ENCODE data around the gene MAP1LC3B2.

Gene MAP1LC3B2

DNA sequence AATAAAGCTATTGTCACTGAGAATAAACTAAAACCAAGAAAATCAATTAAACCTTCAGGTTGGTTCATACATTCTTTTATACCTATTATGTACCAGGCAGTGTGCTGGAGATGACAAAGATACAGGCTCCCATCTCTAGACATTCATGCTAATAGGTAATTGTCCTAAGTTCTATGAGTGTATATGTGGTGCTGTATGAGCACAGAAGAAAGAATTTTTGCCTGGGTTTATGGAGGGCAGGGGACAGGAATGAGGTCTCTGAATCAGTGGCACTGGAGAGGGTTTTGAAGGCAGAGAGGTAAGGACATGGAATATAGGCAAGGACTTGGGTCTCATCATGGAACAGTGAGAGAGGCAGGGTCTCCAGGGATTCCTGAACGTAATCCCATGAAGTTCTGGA lies 38.7 kb downstream of the MAP1LC3B2 start:
- DNase-seq: no peak

DNA sequence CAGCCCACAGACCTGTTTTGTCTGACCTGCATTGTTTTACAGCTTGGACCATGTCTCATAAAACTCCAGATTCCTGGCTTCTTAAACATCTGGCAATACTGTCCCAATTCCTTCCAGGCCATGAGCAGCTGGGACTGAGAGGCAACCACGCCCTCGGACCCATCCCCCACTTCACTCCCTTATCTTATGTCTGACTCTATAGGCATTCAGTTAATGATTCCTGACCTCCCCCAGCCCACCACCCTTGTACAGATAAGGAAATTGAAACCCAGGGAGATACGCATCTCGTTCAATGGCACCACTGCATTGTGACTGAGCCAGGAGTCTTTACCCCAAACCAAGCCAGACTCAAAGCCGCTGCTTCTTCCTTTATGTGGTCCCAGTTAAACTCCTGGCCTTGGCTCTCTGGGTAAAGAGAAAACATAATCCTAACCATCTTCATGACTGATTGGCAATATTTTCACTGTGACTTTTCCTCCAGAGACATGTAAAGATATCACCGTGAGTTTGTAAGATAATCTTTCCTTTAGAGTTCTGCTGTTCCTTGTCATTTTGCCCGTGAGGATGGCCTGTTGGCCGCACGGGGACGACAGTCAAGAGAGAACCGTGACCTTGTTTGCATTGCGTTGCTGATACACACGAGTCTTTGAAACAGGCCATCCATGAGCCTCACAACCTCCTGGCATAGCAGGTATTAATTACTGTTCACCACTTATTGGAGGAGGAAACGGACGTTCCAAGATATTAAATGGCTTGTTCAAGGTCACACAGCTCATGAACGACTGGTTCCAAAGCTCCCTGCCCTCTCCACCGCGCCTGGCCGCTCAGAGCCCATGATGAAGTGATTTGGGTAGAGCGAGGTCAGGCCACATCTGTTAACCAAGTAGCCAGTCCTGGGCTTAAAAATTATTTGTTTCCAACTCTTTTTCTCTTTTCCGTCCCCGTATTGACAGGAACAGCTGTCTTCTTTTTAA lies 39.4 kb downstream of the MAP1LC3B2 start:
- no peak for DNase-seq

DNA sequence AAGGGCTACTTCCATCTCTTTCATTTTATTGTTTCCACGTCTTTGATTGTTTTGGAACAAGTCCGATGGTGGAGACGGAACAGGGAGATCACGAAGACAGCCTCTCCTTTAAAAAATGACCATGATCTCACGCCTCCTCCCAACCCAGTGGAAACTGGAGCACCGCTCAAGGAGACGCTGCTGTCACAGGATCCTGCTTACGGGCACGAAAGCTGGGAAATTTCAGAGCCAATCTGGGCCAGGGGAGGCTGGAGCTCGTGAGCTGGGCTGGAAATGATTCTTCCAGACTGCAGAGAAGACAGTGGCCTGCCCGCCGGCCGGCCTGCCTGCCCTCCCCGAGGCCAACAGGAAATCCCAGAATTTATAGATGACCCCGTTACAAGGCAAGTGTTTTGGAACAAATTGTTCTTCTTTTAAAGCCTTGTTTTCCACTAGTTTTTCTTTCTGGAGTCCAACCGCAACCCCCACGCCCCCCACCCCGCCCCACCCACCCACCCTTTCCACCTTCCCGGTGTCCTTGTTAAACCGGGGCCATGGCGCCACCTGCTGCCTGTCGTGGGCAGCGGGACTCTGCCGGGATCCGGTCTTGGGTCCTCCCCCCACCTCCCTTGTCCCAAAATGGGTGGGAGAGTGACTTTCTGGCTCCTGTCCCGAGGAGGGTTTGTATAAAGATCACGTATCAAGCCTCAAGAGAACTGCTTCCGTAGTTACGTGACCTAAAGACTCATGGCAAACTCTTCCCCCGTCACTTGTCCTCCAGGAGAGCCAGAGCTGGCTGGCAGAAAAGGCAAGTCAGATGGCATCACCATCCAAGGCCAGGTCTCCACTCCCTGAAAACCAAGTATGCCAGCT lies 40.3 kb downstream of the MAP1LC3B2 start:
- DNase-seq: peak; percentile 79 to 80

DNA sequence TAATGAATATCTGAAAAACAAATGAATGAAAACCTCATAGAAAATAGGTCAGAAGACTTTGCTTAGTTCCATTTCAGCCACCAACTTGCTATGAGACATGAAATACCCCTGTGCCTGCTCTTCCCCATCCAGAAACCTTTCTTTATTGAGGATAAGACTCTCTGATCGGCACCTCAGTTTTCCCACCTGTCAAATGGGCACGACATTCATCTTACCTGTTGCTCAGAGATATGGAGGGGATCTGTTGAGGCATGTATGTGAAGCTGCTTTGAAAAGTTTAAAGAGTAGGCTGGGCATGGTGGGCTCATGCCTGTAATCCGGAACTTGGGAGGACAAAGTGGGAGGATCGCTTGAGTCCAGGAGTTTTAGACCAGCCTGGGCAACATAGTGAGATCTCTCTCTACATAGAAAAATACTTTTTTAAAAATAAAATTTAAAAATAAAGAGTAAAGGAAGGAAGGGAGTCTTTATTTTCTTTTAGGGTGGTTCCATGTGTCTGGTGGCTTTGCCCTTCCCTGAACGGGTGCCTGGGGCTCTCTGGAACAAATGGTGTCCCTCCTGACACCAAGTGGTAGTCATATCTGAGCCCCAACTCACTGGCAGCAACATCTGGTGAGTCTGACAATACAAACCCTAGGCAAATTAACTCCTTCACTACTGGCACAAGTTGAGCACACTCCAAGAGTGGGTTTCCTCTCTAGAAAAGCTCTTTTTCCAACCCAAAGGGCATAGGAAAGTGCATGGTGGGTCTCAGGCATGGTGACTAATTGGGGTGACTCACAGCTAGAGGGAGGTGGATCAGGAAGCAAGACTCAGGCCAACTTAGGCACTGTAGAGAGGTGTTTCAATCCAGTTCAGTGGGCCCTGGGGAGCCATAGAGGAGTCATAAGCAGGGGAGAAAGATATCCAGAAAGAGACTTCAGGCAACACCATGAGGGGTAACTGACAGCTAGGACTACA lies 42.1 kb downstream of the MAP1LC3B2 start:
- peak in 1 of 2 experiments; percentile 23 for DNase-seq

DNA sequence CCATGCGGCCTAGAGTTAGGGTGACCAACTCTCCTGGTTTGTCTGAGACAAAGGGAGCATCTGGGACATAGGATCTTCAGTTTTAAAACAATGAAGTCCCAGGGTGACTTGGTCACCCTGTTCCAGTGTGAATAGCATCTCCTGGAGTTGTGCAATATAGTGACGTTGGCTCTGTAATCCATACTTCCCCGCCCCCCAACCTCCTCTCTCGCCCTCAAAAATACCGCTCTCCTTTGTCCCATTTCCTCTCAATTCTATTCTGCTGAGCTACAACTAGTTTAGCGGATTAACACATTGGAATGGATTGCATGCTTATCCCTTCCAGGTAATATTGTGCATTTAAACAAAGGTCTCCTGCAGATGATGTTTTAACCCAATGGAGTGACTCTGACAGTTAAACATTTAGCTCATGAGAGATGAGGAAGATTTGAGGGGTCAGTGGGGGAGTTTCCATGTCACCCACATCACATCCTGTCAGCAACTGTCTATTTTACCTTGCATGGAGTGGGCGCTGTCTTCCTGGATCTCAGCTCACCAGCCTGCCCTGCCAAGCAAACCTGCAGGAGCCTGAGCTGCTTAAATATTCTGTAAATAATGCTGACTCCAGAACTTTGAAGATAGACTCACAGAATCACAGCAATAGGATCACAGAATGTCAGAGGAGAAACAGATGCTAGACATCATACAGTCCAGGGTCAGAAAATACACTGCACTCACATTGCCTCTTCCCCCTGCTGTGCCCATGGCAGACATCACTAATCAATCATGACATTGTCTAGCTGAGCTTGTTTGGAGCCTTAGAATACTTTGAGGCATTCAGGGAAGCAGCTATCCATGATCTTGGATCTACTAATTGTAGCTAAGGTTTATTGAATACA lies 43.0 kb downstream of the MAP1LC3B2 start:
- no peak for DNase-seq

DNA sequence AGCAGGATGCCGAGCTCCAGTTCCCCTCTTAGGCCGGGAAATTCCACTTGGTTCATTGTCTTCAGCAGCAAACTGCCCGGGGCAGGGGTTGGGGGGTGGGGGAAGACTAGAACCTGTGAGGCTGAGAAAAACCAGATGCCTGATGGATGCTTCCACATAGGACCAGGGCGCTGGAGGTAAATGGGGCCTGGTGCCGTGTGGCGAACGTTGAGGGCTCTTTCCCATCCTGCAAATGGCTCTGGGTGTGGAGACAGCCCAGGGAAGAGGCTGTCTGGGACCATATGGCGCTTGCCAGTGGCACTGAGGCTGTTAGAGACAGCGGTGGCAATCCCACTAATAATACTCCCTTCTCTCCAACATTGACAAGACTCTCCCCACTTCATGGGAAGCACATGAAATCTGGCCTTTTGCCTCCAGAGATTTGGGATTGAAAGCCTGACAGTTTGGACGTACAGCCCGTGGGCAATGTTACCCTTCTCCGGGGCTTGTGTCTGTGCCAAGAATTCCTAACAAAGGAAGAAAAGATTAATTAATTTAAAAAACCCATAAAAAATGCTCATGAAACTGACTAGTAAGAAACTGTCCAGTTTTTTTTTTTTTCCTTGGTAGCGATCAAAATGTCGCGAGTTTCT lies 44.5 kb downstream of the MAP1LC3B2 start:
- DNase-seq: no peak

DNA sequence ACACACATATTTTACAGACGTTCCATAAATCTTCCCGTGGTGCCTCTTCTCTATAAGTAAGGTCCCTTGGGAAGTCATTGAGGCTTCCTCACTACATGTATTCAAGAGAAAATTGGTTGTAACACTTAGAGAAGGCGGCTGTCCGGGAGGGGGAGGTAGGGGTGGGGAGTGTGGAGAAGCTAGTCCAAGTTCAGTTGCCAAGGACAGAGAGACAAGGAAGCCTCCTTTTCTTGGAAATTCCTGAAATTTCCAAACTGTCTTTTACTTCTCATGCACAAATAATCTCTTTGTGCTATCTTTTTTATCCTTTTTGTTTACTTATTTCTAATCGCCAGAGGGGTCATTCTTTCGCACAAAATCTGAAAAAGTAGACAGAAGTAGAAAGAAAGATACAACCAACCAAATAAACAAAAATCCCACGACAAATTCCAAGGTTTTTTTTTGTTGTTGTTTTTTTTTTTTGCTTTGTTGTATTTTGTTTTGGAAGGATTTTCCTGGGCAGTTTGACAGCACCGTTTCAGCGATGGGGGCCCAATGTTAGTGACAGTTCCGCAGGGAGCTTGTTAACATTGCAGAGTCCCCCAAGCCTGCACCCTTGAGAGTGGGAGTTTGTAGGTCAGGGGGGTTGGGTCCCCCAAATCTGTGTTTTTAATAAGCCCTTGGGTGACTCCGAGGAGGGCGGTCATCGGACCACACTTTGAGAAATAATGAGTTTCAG lies 45.2 kb downstream of the MAP1LC3B2 start:
- DNase-seq: no peak

DNA sequence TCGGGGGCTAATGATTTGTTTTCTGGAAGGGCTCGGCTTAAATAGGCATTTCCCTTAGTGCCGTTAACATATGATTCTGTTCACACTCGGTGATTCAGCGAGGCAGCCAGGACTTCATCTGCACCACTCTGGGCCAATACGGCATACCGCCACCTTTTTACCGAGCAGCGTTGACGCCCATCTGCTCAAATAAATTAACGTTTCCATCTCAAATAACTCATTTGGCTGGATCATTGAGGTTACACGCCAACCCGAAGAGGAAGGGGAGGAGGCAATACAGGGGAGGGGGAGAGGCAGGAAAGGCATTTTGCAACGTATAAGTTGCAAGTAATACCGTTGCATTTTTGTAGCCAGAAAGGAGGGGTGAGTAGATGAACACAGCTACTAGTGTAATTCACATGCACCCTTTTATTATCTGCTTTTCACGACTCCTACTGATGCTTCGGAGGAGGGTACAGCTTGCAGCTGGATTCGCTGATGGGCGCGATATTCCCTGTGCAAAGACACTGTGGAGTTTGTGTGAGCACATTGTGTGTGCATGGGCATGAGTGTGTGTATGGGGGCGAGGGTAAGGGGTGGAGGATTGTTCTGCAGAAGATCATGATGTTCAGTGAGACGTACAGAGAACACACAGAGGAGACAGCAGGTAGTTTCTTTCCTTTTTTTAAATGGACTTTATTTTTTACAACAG lies 45.9 kb downstream of the MAP1LC3B2 start:
- no peak for DNase-seq

DNA sequence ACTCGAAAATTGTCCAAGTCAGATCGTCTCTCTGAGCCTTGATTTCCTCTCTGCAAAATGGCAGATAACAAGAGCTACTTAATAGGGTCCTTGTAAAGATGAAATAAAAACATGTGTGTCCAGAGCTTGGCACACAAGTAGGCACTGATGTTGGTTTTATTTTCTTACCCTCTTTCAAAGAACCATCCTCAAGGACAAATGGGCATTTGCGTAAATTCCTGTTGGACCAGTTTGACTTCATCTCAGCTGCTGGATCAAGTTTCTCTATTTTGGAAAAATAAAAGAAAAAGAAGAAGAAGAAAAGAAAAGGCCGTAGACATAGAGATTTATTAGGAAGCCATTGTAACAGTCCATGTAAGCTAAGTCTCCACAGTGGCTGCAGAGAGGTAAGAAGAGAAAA lies 47.2 kb downstream of the MAP1LC3B2 start:
- DNase-seq: no peak

DNA sequence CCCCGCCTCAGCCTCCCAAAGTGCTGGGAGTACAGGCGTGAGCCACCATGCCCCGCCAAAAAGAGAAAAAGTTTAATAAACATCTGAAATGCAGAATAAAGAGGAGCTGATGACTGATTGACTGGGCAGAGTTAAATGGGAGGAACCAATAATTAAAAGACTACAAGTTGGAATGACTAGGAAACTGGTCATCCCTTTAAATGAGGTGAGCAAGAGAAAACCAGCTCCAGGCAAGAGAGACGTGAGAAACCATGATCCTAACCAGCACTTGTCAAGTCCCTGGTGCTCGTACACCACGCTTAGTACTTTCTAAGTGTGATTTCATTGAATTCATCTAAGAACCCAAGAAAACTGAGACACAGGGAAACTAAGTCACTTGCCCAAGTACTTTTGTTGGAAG lies 47.9 kb downstream of the MAP1LC3B2 start:
- no peak for DNase-seq

DNA sequence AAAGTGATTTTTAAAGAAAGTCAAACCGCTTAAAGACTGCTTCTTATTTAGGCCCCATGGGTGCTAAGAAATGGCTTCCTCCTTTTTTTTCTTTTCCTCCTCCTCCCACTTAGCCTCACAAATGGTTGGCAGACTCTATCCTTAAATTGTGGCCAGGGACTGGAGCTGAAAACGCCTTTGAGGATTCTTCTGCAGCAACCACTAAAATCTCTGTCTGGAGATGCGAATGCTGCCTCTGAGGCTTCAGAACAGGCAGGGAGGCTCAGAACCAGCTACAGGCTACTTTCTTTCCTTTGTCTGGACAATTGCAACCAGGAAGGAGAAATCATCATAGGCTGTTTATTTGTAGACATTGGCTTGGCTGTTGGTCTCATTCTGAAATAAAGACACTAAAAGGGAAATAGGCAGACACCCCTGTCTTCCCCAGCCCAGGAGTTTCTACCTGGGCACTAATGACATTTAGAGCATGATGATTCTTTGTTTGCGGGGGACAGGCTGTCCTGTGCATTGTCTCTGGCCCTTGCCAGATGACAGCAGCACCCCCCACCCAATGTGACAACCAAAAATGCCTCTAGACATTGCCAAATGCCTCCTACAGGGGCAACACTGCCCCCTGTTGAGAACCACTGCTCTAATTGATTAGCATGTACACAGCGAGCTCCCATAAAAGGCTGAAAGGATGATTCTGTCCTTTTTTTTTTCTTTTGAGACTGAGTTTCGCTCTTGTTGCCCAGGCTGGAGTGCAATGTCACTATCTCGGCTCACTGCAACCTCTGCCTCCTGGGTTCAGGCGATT lies 50.3 kb downstream of the MAP1LC3B2 start:
- peak; percentile 27 to 41 for DNase-seq

DNA sequence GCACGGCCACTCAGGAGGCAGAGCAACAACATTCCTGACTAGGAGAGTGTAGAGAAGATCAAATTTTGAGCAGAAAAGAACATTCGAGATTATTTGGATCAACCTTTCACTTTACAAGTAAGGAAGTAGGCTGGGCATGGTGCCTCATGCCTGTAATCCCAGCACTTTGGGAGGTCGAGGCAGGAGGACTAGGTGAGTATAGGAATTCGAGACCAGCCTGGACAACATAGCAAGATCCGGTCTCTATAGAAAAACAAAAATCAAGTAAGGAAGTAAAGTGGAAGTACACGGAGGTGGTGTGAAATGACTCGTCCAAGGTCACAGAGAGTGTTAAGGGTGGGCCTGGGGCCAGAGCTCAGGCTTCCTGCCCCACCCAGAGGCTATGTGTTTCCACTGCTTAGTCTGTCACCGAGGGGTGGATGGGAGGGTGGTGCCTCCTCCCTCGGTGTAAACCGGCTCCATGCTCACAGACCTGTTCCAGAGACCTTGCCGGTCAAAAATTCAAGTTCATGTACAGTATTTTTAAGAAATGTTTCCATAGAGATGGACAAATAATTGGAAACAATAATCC lies 51.9 kb downstream of the MAP1LC3B2 start:
- no peak for DNase-seq

DNA sequence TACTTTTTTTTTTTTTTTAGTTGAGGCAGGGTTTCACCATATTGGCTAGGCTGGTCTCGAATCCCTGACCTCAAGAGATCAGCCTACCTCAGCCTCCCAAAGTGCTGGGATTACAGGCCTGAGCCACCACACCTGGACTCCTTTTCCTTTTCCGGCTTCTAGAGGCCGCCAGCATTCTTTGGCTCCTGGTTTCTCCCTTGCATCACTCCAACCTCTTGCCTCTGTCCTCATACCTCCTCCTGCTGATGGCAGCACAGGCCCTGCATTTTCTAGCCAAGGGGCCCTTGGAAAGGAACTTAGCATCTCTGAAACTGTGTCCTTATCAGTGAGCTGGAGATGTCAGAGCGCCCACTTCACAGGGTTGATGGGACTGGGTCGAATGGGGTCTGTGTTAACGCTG lies 53.3 kb downstream of the MAP1LC3B2 start:
- no peak for DNase-seq

DNA sequence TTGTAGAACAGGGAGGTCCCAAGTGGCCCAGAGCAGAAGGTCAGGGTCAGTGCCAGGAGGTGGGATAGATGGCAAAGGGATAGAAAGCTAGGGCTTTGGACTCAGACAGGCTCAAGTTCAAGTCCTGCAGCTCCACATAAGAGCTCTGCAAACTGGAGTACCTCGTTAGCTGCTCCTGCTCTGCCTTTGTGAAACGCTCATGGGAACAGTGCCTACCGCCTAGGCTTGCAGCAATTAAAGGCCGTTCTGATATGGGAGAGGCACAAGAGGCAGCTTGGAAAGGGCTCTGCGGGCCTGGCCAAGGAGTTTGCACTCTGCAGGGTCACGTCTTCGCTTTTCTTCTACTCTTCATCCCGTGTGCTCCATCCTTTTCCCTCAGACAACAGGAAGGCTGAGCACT lies 54.1 kb downstream of the MAP1LC3B2 start:
- no peak for DNase-seq

DNA sequence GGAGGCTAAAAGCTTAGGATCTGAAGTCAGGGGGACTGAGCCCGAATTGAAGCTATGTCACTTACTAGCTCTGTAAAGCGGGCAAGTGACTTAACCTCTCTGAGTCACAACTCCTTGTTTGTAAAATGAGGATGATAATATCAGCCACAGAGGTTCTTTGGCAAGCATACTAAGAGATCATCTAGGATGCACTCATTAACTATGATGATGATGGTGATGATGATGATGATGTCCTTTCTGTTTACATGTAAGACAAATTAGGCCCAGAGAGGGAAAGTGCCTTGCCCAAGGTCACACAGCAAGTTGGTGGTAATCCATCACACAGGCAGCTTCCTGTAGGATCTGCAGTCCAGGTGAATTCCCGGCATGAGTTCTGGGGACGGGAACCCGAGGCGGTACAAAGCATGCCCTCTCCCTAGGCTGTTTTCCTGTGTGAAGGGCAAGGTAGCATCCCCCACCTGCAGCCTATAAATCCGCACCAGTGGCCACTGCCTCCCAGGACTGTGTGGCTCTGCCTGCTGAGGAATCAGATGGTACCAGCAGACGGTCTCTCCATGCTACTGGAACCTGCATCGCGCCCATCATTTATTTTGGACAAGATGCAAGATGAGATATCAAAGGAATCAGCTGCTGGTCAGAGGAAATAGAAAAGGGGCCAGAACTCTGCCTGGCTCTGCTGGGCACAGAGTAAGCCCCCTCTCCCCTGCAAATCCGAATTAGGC lies 55.2 kb downstream of the MAP1LC3B2 start:
- DNase-seq: no peak

DNA sequence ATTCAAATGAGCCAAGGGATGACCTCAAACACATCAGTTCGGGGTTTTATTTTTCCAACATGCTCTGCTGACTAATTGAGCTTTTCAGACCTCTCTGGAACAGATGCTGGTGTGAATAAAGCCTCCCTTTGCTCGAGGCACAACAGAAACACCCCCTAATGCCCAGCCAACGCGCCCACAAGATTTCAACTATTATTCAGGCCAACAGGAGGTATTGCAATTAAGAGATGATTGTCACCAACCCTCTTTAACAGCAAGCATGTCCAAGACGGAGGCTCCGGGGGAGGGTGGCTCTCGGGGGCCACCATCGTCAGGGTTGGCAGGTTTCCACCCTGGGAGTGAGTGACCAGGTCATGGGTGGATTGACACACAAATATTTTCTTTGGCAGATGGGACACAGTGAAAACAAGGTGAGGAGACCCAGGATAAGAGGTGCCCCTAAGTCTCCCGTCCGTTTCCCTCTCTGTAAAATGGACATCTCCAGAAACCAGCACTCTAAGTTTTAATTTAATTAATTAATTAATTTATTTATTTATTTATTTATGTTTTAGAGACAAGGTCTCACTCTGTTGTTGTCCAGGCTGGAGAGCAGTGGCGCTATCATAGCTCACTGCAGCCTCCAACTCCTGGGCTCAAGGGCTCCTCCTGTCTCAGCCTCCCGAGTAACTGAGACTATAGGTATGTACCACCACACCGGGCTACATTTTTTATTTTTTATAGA lies 56.1 kb downstream of the MAP1LC3B2 start:
- no peak for DNase-seq

Data from activated T-cell treated with anti-CD3 and anti-CD28 coated beads, Interleukin-2, amount 50 U/mL, for 48 hours (primary cell).